MM.1S (cell line): ENCODE data around the gene FBXO42.

Experiments used
- DNase-seq: peaks from one replicate; pipeline ENCODE4 v3.0.0-alpha.2; 2015
- H2AFZ ChIP-seq: fragments of 300-600 bp; sonication (generic); 2 replicates; pipeline ENCODE4 v1.6.0; 2016; ENCODE audit warnings: antibody characterized with exemption, low read length
- H3F3A ChIP-seq: fragments of 300-600 bp; sonication (generic); 2 replicates; pipeline ENCODE4 v1.6.1; 2016; ENCODE audit warnings: mild to moderate bottlenecking, antibody characterized with exemption, low read length, moderate library complexity, mixed read lengths; ENCODE audit not compliant: insufficient read depth
- H3K27ac ChIP-seq: fragments of 300-600 bp; sonication (generic); 2 replicates; pipeline ENCODE4 v1.5.1; 2016; ENCODE audit warnings: mild to moderate bottlenecking, low read length
- H3K27me3 ChIP-seq: fragments of 300-600 bp; sonication (generic); replicated peaks from 2 replicates; pipeline ENCODE4 v1.6.0; 2016; ENCODE audit warnings: low read length; ENCODE audit not compliant: insufficient read depth
- H3K36me3 ChIP-seq: fragments of 300-600 bp; sonication (generic); replicated peaks from 2 replicates; pipeline ENCODE4 v1.6.1; 2016; ENCODE audit warnings: mild to moderate bottlenecking, low read length, mixed read lengths; ENCODE audit not compliant: insufficient read depth
- H3K4me1 ChIP-seq: fragments of 300-600 bp; sonication (generic); 2 replicates; pipeline ENCODE4 v1.6.1; 2016; ENCODE audit warnings: low read length, mixed read lengths
- H3K4me2 ChIP-seq: fragments of 300-600 bp; sonication (generic); 2 replicates; pipeline ENCODE4 v1.6.0; 2016; ENCODE audit warnings: low read depth, low read length
- H3K4me3 ChIP-seq: fragments of 300-600 bp; sonication (generic); 2 replicates; pipeline ENCODE4 v1.5.1; 2016; ENCODE audit warnings: low read length, mixed read lengths
- H3K79me2 ChIP-seq: fragments of 300-600 bp; sonication (generic); 2 replicates; pipeline ENCODE4 v1.6.1; 2016; ENCODE audit warnings: mixed run types, low read length, mixed read lengths
- H3K9ac ChIP-seq: fragments of 300-600 bp; sonication (generic); 2 replicates; pipeline ENCODE4 v1.6.1; 2016; ENCODE audit warnings: low read length, mixed read lengths
- H3K9me2 ChIP-seq: fragments of 300-600 bp; sonication (generic); replicated peaks from 2 replicates; pipeline ENCODE4 v1.6.1; 2016; ENCODE audit warnings: mild to moderate bottlenecking, low read length, mixed read lengths; ENCODE audit not compliant: insufficient read depth
- H3K9me3 ChIP-seq: fragments of 300-600 bp; sonication (generic); replicated peaks from 2 replicates; pipeline ENCODE4 v1.6.1; 2016; ENCODE audit warnings: mild to moderate bottlenecking, low read length, mixed read lengths; ENCODE audit not compliant: insufficient read depth
- H4K20me1 ChIP-seq: fragments of 300-600 bp; sonication (generic); 2 replicates; pipeline ENCODE4 v1.6.1; 2016; ENCODE audit warnings: mild to moderate bottlenecking, low read length, moderate library complexity, mixed read lengths; ENCODE audit not compliant: insufficient read depth
- EZH2 ChIP-seq: fragments of 300-600 bp; sonication (generic); optimal IDR thresholded peaks from 2 replicates; pipeline ENCODE3; 2017; ENCODE audit warnings: low read depth, mild to moderate bottlenecking, antibody characterized with exemption, low read length, mixed read lengths
- EZH2phosphoT487 ChIP-seq: fragments of 300-600 bp; sonication (generic); IDR thresholded peaks from 2 replicates; pipeline ENCODE4 v1.6.1; 2018; ENCODE audit warnings: antibody characterized with exemption, low read length
- TF ChIP-seq, protein P1 (sequence below): fragments of 300-600 bp; sonication (generic); IDR thresholded peaks from 2 replicates; pipeline ENCODE4 v1.5.1; 2016; ENCODE audit warnings: antibody characterized with exemption, low read length, mixed read lengths

The FBXO42 gene

GRCh38 chr1:16371725-16372124 lies 19.4 kb upstream of the FBXO42 start:
- peaks cover 55% of the 10 kb centered on the region for H4K20me1 ChIP-seq
- peaks cover 6% of the 10 kb centered on the region; the same call in 1 of the 2 replicates for H3K4me1 ChIP-seq
- H3K4me3 ChIP-seq, result no peak overlapping the region
- peaks cover 12% of the 10 kb centered on the region for H3F3A ChIP-seq
- no peak overlapping the region for H3K27ac ChIP-seq
- peaks cover 93% of the 10 kb centered on the region for H3K79me2 ChIP-seq
- no peak overlapping the region for H3K4me2 ChIP-seq
- H2AFZ ChIP-seq, result no peak overlapping the region
- H3K9me3 ChIP-seq, result no peaks in the 10 kb centered on the region
- H3K36me3 ChIP-seq, result no peaks in the 10 kb centered on the region
- H3K27me3 ChIP-seq, result no peaks in the 10 kb centered on the region
- no peak for DNase-seq
- H3K9ac ChIP-seq, result no peak overlapping the region
- H3K9me2 ChIP-seq, result no peaks in the 10 kb centered on the region
- no peak for TF ChIP-seq EZH2
- TF ChIP-seq EZH2phosphoT487, result no peak

- DNase-seq, result no peak
- peaks cover 6% of the 10 kb centered on the region; the same call in 1 of the 2 replicates for H3K4me1 ChIP-seq
- H4K20me1 ChIP-seq, result peaks cover 39% of the 10 kb centered on the region
- peaks cover 74% of the 10 kb centered on the region for H3K79me2 ChIP-seq
- no peak overlapping the region for H3K27ac ChIP-seq
- no peak overlapping the region for H3K4me3 ChIP-seq
- peaks cover 12% of the 10 kb centered on the region for H3F3A ChIP-seq
- no peak overlapping the region for H3K4me2 ChIP-seq
- no peaks in the 10 kb centered on the region for H3K9me3 ChIP-seq
- no peak overlapping the region for H3K9ac ChIP-seq
- TF ChIP-seq EZH2phosphoT487 (no peak), EZH2 (no peak)
- TF ChIP-seq, protein P1, sequence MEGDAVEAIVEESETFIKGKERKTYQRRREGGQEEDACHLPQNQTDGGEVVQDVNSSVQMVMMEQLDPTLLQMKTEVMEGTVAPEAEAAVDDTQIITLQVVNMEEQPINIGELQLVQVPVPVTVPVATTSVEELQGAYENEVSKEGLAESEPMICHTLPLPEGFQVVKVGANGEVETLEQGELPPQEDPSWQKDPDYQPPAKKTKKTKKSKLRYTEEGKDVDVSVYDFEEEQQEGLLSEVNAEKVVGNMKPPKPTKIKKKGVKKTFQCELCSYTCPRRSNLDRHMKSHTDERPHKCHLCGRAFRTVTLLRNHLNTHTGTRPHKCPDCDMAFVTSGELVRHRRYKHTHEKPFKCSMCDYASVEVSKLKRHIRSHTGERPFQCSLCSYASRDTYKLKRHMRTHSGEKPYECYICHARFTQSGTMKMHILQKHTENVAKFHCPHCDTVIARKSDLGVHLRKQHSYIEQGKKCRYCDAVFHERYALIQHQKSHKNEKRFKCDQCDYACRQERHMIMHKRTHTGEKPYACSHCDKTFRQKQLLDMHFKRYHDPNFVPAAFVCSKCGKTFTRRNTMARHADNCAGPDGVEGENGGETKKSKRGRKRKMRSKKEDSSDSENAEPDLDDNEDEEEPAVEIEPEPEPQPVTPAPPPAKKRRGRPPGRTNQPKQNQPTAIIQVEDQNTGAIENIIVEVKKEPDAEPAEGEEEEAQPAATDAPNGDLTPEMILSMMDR, result no peak
- no peak overlapping the region for H2AFZ ChIP-seq
- H3K27me3 ChIP-seq, result no peaks in the 10 kb centered on the region
- no peaks in the 10 kb centered on the region for H3K36me3 ChIP-seq
- H3K9me2 ChIP-seq, result no peaks in the 10 kb centered on the region
Observed at GRCh38 chr1:16369821-16370220, 17.5 kb upstream of the FBXO42 start.

DNA sequence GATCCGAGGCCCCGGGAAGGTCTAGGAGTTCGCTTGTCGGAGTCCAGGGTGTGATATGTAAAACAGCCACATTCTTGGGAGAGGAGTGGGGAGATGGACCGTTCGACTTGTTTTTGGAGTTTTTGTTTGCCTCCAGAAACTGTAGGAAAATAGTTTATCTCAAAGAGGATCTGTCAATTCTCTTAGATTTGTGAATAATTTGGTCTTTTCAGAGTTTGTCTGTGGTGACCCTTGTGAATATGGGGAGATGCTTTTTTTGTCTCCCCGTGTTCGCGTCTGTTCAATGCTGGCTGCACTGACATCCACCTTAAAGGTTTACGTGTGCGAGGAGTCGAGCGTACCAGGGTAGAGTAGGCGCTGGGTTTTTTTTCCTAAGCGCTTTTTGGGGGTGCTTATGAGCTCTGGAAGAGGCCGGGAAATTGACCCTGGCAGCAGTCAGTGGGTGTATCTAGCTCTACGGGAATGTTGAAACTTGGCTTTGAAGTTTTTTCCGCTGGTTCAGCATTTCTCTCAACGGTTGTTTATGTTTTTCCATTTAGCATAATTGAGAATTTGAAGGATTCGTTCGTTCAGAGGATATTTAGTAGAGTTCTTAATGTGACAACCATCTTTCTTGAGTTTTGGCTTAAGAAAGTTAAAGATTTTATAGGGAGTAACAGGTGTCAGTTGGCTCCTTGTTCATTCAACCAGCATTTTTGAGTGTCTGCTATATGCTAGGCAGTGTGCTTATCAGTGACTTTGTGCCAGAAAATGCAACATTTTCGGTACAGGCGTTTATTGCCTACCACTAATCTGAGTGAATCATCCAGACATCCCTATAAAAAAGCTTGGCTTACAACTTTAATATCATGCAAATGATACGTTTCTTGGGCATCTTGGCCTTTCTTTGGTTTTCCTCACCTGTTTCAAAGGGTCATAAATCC lies 15.9 kb upstream of the FBXO42 start:
- Histone ChIP-seq H4K20me1 (peaks cover 26% of the 10 kb centered on the region), H3K27me3 (no peaks in the 10 kb centered on the region), H3K9ac (peak overlapping the region; percentile 94), H3K4me3 (peak overlapping the region; percentile 96), H2AFZ (no peak overlapping the region), H3F3A (peaks cover 12% of the 10 kb centered on the region), H3K4me1 (peaks cover 6% of the 10 kb centered on the region; the same call in 1 of the 2 replicates), H3K4me2 (peak overlapping the region; percentile 85), H3K36me3 (no peaks in the 10 kb centered on the region), H3K79me2 (peaks cover 58% of the 10 kb centered on the region), H3K9me3 (no peaks in the 10 kb centered on the region), H3K27ac (peak overlapping the region; percentile 97), H3K9me2 (no peaks in the 10 kb centered on the region)
- DNase-seq, result peak; percentile 19
- TF ChIP-seq, protein P1, result no peak
- TF ChIP-seq EZH2phosphoT487 (no peak), EZH2 (no peak)
